WTC11 (cell line): Measurements from ENCODE around the gene SETD3. TPM values are rescaled to one million over a fixed set of nuclear protein-coding genes. Genes with fewer than 3 reads are reported as not detected.

Source experiments
- ATAC-seq: fragments of 200-7000 bp; cut with Tn5 transposase; 2 replicates; pipeline ENCODE4 v1.10.0; 2021; ENCODE audit warnings: mild to moderate bottlenecking, moderate library complexity
- CTCF ChIA-PET: fragments of 300-600 bp; sonication (Branson Sonifier 250); formaldehyde crosslinking; loops from one replicate; lab custom pipeline; 2021; ENCODE audit warnings: antibody characterized with exemption; lab: Charles Lee
- POLR2A ChIA-PET: fragments of 350-600 bp; sonication (Branson Sonifier 250); formaldehyde crosslinking; loops from one replicate; lab custom pipeline; 2021; ENCODE audit warnings: antibody characterized with exemption; lab: Charles Lee
- DNase-seq: peaks from one replicate; pipeline ENCODE4 v3.0.0; 2021; ENCODE audit warnings: low spot score
- H3K27ac Mint-ChIP-seq: 2 replicates; pipeline ENCODE4 v1.8.0; 2021; ENCODE audit warnings: mixed read lengths
- H3K27me3 Mint-ChIP-seq: 2 replicates; pipeline ENCODE4 v1.8.0; 2021; ENCODE audit warnings: low read depth, mild to moderate bottlenecking, moderate library complexity, mixed read lengths
- H3K36me3 Mint-ChIP-seq: 2 replicates; pipeline ENCODE4 v1.8.0; 2021; ENCODE audit warnings: mixed read lengths
- H3K4me1 Mint-ChIP-seq: 2 replicates; pipeline ENCODE4 v1.8.0; 2022; ENCODE audit warnings: mixed read lengths
- H3K4me3 Mint-ChIP-seq: 2 replicates; pipeline ENCODE4 v1.8.0; 2021; ENCODE audit warnings: mild to moderate bottlenecking, moderate library complexity, mixed read lengths
- H3K9me3 Mint-ChIP-seq: 2 replicates; pipeline ENCODE4 v1.8.0; 2021; ENCODE audit warnings: mixed read lengths
- AFF4 ChIP-seq: sonication (generic); formaldehyde crosslinking; IDR thresholded peaks from 2 replicates; pipeline ENCODE4 v1.8.1; 2023; ENCODE audit warnings: mild to moderate bottlenecking, missing genetic modification reagents, borderline replicate concordance
- ATF3 ChIP-seq: sonication (generic); formaldehyde crosslinking; conservative IDR thresholded peaks from 2 replicates; pipeline ENCODE4 v1.8.1; 2022; ENCODE audit warnings: mild to moderate bottlenecking, missing genetic modification reagents
- CBFB ChIP-seq: sonication (generic); formaldehyde crosslinking; IDR thresholded peaks from 2 replicates; pipeline ENCODE4 v1.8.1; 2022; ENCODE audit warnings: mild to moderate bottlenecking, low read depth, missing genetic modification reagents
- CDX4 ChIP-seq: fragments of 250-450 bp; sonication (Bioruptor Pico); IDR thresholded peaks from 2 replicates; pipeline ENCODE4 v1.9.0; 2021; ENCODE audit warnings: moderate library complexity, mild to moderate bottlenecking, inconsistent platforms, borderline replicate concordance
- CREM ChIP-seq: sonication (generic); formaldehyde crosslinking; IDR thresholded peaks from 2 replicates; pipeline ENCODE4 v1.8.1; 2022; ENCODE audit warnings: mild to moderate bottlenecking, missing genetic modification reagents, moderate library complexity
- CTCF ChIP-seq: fragments of 200-600 bp; IDR thresholded peaks from 2 replicates; pipeline ENCODE4 v1.8.0; 2022; ENCODE audit warnings: antibody characterized with exemption
- ERG ChIP-seq: fragments of 250-450 bp; sonication (Bioruptor Pico); IDR thresholded peaks from 2 replicates; pipeline ENCODE4 v1.8.0; 2021; ENCODE audit warnings: mild to moderate bottlenecking
- ESRRA ChIP-seq: sonication (generic); formaldehyde crosslinking; IDR thresholded peaks from 2 replicates; pipeline ENCODE4 v1.8.1; 2022; ENCODE audit warnings: mild to moderate bottlenecking, missing genetic modification reagents, borderline replicate concordance
- FOXK1 ChIP-seq: sonication (generic); formaldehyde crosslinking; IDR thresholded peaks from 2 replicates; pipeline ENCODE4 v1.8.0; 2022; ENCODE audit warnings: mild to moderate bottlenecking, moderate library complexity, missing genetic modification reagents
- MLX ChIP-seq: sonication (generic); formaldehyde crosslinking; IDR thresholded peaks from 2 replicates; pipeline ENCODE4 v1.8.1; 2023; ENCODE audit warnings: mild to moderate bottlenecking, missing genetic modification reagents, moderate library complexity
- NFE2L1 ChIP-seq: sonication (generic); formaldehyde crosslinking; IDR thresholded peaks from 2 replicates; pipeline ENCODE4 v1.8.1; 2023; ENCODE audit warnings: missing genetic modification reagents
- NR1H2 ChIP-seq: sonication (generic); formaldehyde crosslinking; IDR thresholded peaks from 2 replicates; pipeline ENCODE4 v1.9.0; 2021; ENCODE audit warnings: mild to moderate bottlenecking, moderate library complexity, missing genetic modification reagents
- PREB ChIP-seq: sonication (generic); formaldehyde crosslinking; IDR thresholded peaks from 2 replicates; pipeline ENCODE4 v1.8.1; 2022; ENCODE audit warnings: mild to moderate bottlenecking, missing genetic modification reagents, moderate library complexity, borderline replicate concordance
- TP53 ChIP-seq: sonication (generic); formaldehyde crosslinking; IDR thresholded peaks from 2 replicates; pipeline ENCODE4 v1.8.1; 2023; ENCODE audit warnings: mild to moderate bottlenecking, missing genetic modification reagents
- USF1 ChIP-seq: sonication (generic); formaldehyde crosslinking; IDR thresholded peaks from 2 replicates; pipeline ENCODE4 v1.8.0; 2022; ENCODE audit warnings: mild to moderate bottlenecking, missing genetic modification reagents
- USF2 ChIP-seq: sonication (generic); formaldehyde crosslinking; IDR thresholded peaks from 2 replicates; pipeline ENCODE4 v1.8.1; 2023; ENCODE audit warnings: mild to moderate bottlenecking, missing genetic modification reagents, moderate library complexity
- ZNF317 ChIP-seq: sonication (generic); formaldehyde crosslinking; IDR thresholded peaks from 2 replicates; pipeline ENCODE4 v1.8.1; 2023; ENCODE audit warnings: low read depth, mild to moderate bottlenecking, moderate library complexity, missing genetic modification reagents, borderline replicate concordance
- ZNF416 ChIP-seq: fragments of 250-450 bp; sonication (Bioruptor Pico); IDR thresholded peaks from 2 replicates; pipeline ENCODE4 v1.9.0; 2021; ENCODE audit warnings: mild to moderate bottlenecking, inconsistent platforms
- total RNA-seq: library from RNA; stranded (reverse); gene quantifications from 3 replicates; pipeline ENCODE4 v1.2.3, GENCODE V29; 2021

The SETD3 gene
- total RNA-seq, 1 experiment from 2014 or later = 53.1 TPM

- no peak for TF ChIP-seq ZNF416 (CRISPR knock-in tag)
- no peak for TF ChIP-seq MLX (CRISPR knock-in tag)
- no peak for TF ChIP-seq FOXK1 (CRISPR knock-in tag)
- TF ChIP-seq NFE2L1 (CRISPR knock-in tag) = no peak
- no peak for TF ChIP-seq ATF3 (CRISPR knock-in tag)
- TF ChIP-seq CDX4 (CRISPR knock-in tag) = no peak
- TF ChIP-seq ERG (CRISPR knock-in tag) = no peak
- TF ChIP-seq AFF4 (CRISPR knock-in tag) = no peak
- no peak for TF ChIP-seq PREB
- TF ChIP-seq TP53 (CRISPR knock-in tag) = no peak
- TF ChIP-seq ZNF317 = no peak
- no peak for TF ChIP-seq CBFB (CRISPR knock-in tag)
Observed at GRCh38 chr14:99431986-99432385, 48.7 kb downstream of the SETD3 start (continued).

GRCh38 chr14:99430491-99430890 lies 50.2 kb downstream of the SETD3 start:
- ChIA-PET CTCF (interaction anchor here (0.6 to 1.8 kb wide), 5 partner anchors 8 to 53 kb away, joined by 3 to 5 read pairs (median 4); no protein-coding TSS in a partner anchor), POLR2A (no interaction called here)
- TF ChIP-seq USF1 (peak; percentile 44; the same call in 1 of the 2 replicates), CTCF (peak; percentile 66), ESRRA (no peak), CREM (no peak), USF2 (CRISPR knock-in tag) (peak; percentile 64), NR1H2 (CRISPR knock-in tag) (no peak)
- Mint-ChIP-seq H3K4me3 (no peak overlapping the region), H3K9me3 (peaks cover 21% of the 10 kb centered on the region), H3K4me1 (peaks cover 12% of the 10 kb centered on the region), H3K27me3 (no peaks in the 10 kb centered on the region), H3K27ac (no peak overlapping the region), H3K36me3 (peaks cover 45% of the 10 kb centered on the region)
- DNase-seq (peak; percentile 69), ATAC-seq (peak; percentile 97)
